GM12891 (cell line): ENCODE measurements around the gene TMPRSS7.

Source experiments
- POLR2A ChIP-seq: IDR thresholded peaks from 2 replicates; pipeline ENCODE4 v1.6.1; 2011; ENCODE audit warnings: low read depth, low read length, control low read depth
- POLR2AphosphoS5 ChIP-seq: IDR thresholded peaks from 2 replicates; pipeline ENCODE4 v1.6.1; 2011; ENCODE audit warnings: low read depth, low read length, control low read depth
- POU2F2 ChIP-seq: IDR thresholded peaks from 2 replicates; pipeline ENCODE4 v1.6.1; 2011; ENCODE audit warnings: low read depth, mild to moderate bottlenecking, control low read depth, low read length, moderate library complexity
- SPI1 ChIP-seq: IDR thresholded peaks from 2 replicates; pipeline ENCODE4 v1.6.1; 2011; ENCODE audit warnings: low read depth, low read length, control low read depth
- TAF1 ChIP-seq: IDR thresholded peaks from 2 replicates; pipeline ENCODE4 v1.6.1; 2011; ENCODE audit warnings: low read depth, low read length, control low read depth

DNA sequence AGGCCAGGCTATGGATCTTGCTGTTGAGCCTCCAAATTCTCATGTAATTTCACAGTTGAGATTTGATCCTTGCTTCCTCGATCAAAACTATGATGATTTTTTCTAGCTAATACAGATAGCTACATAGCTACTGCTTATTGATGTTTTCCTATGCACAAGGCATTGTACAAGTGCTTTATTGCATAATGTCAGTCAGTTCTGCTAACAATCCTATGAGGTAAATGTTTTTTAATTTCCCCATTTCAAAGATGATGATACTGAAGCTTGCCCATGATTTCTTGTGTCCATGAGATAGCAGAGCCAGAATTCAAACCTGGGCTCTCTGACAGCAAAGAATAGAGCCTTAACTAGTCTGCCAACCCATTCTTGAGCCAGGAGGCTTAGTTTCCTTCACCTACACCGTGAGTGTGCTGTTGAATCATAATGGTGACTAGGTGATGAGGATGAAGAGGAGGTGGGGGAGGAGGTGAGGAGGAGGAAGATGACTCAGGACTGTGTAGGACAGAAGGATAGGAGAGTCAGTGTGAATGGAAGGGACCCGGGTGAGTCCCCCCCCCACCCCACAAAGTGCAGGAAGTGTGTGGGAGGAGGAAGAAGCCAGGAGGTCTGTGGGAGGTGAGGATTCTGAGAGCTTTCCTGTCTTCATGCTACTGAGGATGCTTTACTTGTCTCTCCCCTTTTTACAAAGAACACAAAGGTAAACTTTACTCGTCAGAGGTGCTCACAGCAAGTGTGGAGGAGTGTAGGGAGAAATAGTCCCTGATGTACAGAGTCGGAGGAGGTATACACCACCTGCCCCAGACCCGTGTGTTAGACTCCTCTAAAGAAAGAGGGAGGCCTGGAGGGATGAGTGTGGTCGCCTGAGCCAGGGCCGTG lies 32.2 kb upstream of the TMPRSS7 start:
- no peak for TF ChIP-seq POLR2AphosphoS5
- TF ChIP-seq POLR2A = no peak
- no peak for TF ChIP-seq TAF1
- TF ChIP-seq POU2F2 = no peak
- TF ChIP-seq SPI1 = no peak
